ENCODE results near the gene PTPRD.

PTPRD gene

GRCh38 chr9:10173561-10173960 lies 439.2 kb downstream of the PTPRD start:
- DNase-seq (ENCODE audit: low read depth) = no peak

GRCh38 chr9:10172476-10172875 lies 440.3 kb downstream of the PTPRD start:
- no peak for DNase-seq (ENCODE audit: low read depth)

- DNase-seq (ENCODE audit: low read depth) = no peak
These were observed 444.6 kb downstream of the PTPRD start for GRCh38 chr9:10168241-10168640.

- no peak for DNase-seq (ENCODE audit: low read depth)
These were observed 464.0 kb downstream of the PTPRD start for GRCh38 chr9:10148796-10149195.

- DNase-seq (ENCODE audit: low read depth) = no peak
These were observed 466.1 kb downstream of the PTPRD start for GRCh38 chr9:10146517-10147331.

- DNase-seq (ENCODE audit: low read depth) = no peak
These were observed 468.4 kb downstream of the PTPRD start for GRCh38 chr9:10144355-10144754.

GRCh38 chr9:10135553-10135952 lies 477.2 kb downstream of the PTPRD start:
- no peak for DNase-seq (ENCODE audit: low read depth)

- no peak for DNase-seq (ENCODE audit: low read depth)
These were observed 478.5 kb downstream of the PTPRD start for GRCh38 chr9:10134266-10134665.

- DNase-seq (ENCODE audit: low read depth) = no peak
These were observed 482.6 kb downstream of the PTPRD start for GRCh38 chr9:10130061-10130675.

- no peak for DNase-seq (ENCODE audit: low read depth)
These were observed 484.9 kb downstream of the PTPRD start for GRCh38 chr9:10127867-10128266.

- no peak for DNase-seq (ENCODE audit: low read depth)
These were observed 500.0 kb downstream of the PTPRD start for GRCh38 chr9:10112798-10113197.

GRCh38 chr9:10112070-10112469 lies 500.7 kb downstream of the PTPRD start:
- DNase-seq (ENCODE audit: low read depth) = no peak

- no peak for DNase-seq (ENCODE audit: low read depth)
These were observed 504.0 kb downstream of the PTPRD start for GRCh38 chr9:10108815-10109214.

GRCh38 chr9:10104774-10105173 lies 508.0 kb downstream of the PTPRD start:
- no peak for DNase-seq (ENCODE audit: low read depth)

- DNase-seq (ENCODE audit: low read depth) = no peak
These were observed 517.6 kb downstream of the PTPRD start for GRCh38 chr9:10095208-10095607.

GRCh38 chr9:10094563-10094962 lies 518.2 kb downstream of the PTPRD start:
- DNase-seq (ENCODE audit: low read depth) = no peak

GRCh38 chr9:10080012-10080411 lies 532.8 kb downstream of the PTPRD start:
- DNase-seq (ENCODE audit: low read depth) = no peak

- DNase-seq (ENCODE audit: low read depth) = no peak
These were observed 533.4 kb downstream of the PTPRD start for GRCh38 chr9:10079284-10079964.

GRCh38 chr9:10071579-10071978 lies 541.2 kb downstream of the PTPRD start:
- no peak for DNase-seq (ENCODE audit: low read depth)

GRCh38 chr9:10062629-10063395 lies 550.0 kb downstream of the PTPRD start:
- DNase-seq (ENCODE audit: low read depth) = no peak

GRCh38 chr9:10059044-10059443 lies 553.8 kb downstream of the PTPRD start:
- no peak for DNase-seq (ENCODE audit: low read depth)

- no peak for DNase-seq (ENCODE audit: low read depth)
These were observed 556.9 kb downstream of the PTPRD start for GRCh38 chr9:10055886-10056395.
